Liver (tissue), 10 donors: ENCODE results near the gene DSCAM. TPM values are rescaled to one million over a fixed set of nuclear protein-coding genes. Genes with fewer than 3 reads are reported as not detected.

Experiments used
- DNase-seq: peaks from one replicate; pipeline ENCODE4 v3.0.0-alpha.2; 2017; ENCODE audit warnings: low spot score
- H3K27ac ChIP-seq, 2 donors: one replicate each; pipeline ENCODE4 v1.7.0; 2013; ENCODE audit warnings: inconsistent platforms in 2 of 2, low read length in 2 of 2, control low read depth in 1 of 2, low read depth in 1 of 2, mild to moderate bottlenecking in 1 of 2
- H3K27me3 ChIP-seq, 4 donors: one replicate each; pipeline versions ENCODE4 v1.6.1 to v1.7.0; 2013; ENCODE audit warnings: low read length in 3 of 4, inconsistent platforms in 1 of 4, mild to moderate bottlenecking in 1 of 4, moderate library complexity in 1 of 4; ENCODE audit not compliant: control insufficient read depth in 4 of 4, insufficient read depth in 4 of 4
- H3K36me3 ChIP-seq, 4 donors: one replicate each; pipeline versions ENCODE4 v1.6.1 to v1.7.0; 2013; ENCODE audit warnings: low read length in 3 of 4, mild to moderate bottlenecking in 3 of 4, low read depth in 1 of 4, moderate library complexity in 1 of 4; ENCODE audit not compliant: control insufficient read depth in 4 of 4, insufficient read depth in 3 of 4
- H3K4me1 ChIP-seq, 4 donors: one replicate each; pipeline versions ENCODE4 v1.6.1 to v1.7.0; 2013; ENCODE audit warnings: low read length in 3 of 4, mild to moderate bottlenecking in 3 of 4, moderate library complexity in 1 of 4; ENCODE audit not compliant: control insufficient read depth in 4 of 4, insufficient read depth in 4 of 4
- H3K4me3 ChIP-seq, 3 donors: one replicate each; pipeline versions ENCODE4 v1.6.1 to v1.7.0; 2013; ENCODE audit warnings: low read length in 3 of 3, control low read depth in 1 of 3, low read depth in 1 of 3, mild to moderate bottlenecking in 1 of 3
- H3K9ac ChIP-seq, 2 donors: one replicate each; pipeline ENCODE4 v1.7.0; 2013; ENCODE audit warnings: low read length in 2 of 2, mild to moderate bottlenecking in 2 of 2, moderate library complexity in 2 of 2, control low read depth in 1 of 2, low read depth in 1 of 2
- H3K9me3 ChIP-seq, 4 donors: one replicate each; pipeline versions ENCODE4 v1.6.1 to v1.7.0; 2013; ENCODE audit warnings: low read length in 3 of 4; ENCODE audit not compliant: control insufficient read depth in 4 of 4
- FOXA2 ChIP-seq: IDR thresholded peaks from 2 replicates; pipeline ENCODE4 v1.6.1; 2016; ENCODE audit warnings: antibody characterized with exemption
- GABPA ChIP-seq, 2 donors: IDR thresholded peaks in 1 of 2; conservative IDR thresholded peaks in 1 of 2; 2 replicates each; pipeline ENCODE4 v1.6.1; 2016; ENCODE audit warnings: antibody characterized with exemption in 2 of 2, mild to moderate bottlenecking in 1 of 2, moderate library complexity in 1 of 2
- HNF4G ChIP-seq: IDR thresholded peaks from 2 replicates; pipeline ENCODE4 v1.6.1; 2016; ENCODE audit warnings: antibody characterized with exemption
- NR2F2 ChIP-seq: IDR thresholded peaks from 2 replicates; pipeline ENCODE4 v1.6.1; 2016; ENCODE audit warnings: antibody characterized with exemption
- REST ChIP-seq: IDR thresholded peaks from 2 replicates; pipeline ENCODE4 v1.6.1; 2016; ENCODE audit warnings: antibody characterized with exemption, mild to moderate bottlenecking
- SP1 ChIP-seq: IDR thresholded peaks from 2 replicates; pipeline ENCODE4 v1.6.1; 2018; ENCODE audit warnings: antibody characterized with exemption, mild to moderate bottlenecking
- TAF1 ChIP-seq: conservative IDR thresholded peaks from 2 replicates; pipeline ENCODE4 v1.6.1; 2016; ENCODE audit warnings: antibody characterized with exemption, mild to moderate bottlenecking
- WGBS: extraction: QIAGEN DNeasy Blood & Tissue Kit; methylation state at CpG from one replicate; pipeline ENCODE4 v1.1.7; 2013; 5-methylcytosine and 5-hydroxymethylcytosine counted together
- polyA plus RNA-seq, 2 donors: library from polyadenylated mRNA; stranded (reverse) in 1 of 2; unstranded in 1 of 2; fragments of 200-250 nt in 1 of 2; fragments of >200 nt in 1 of 2; fragmentation: Nextera tagmentation in 1 of 2; extraction: Ambion mirVana in 1 of 2; gene quantifications; one replicate each; pipeline versions ENCODE4 v1.2.1 to v1.2.3, GENCODE V29; 2013 to 2015
- small RNA-seq: library from RNA; depleted of rRNA; stranded (forward); fragments of <200 nt; gene quantifications from one replicate; pipeline ENCODE3, GENCODE V24; 2014
- total RNA-seq, 2 donors: library from RNA; depleted of rRNA; stranded (reverse); fragments of >200 nt; gene quantifications; one replicate each; pipeline ENCODE4 v1.2.3, GENCODE V29; 2014
- TF ChIP-seq, protein P1 (sequence below): IDR thresholded peaks from 2 replicates; pipeline ENCODE4 v1.6.1; 2016; ENCODE audit warnings: antibody characterized with exemption
- donor health status: healthy.
- donor health status: healthy.
- donor health status: healthy.
- donor health status: healthy.
- donor health status: healthy.

The DSCAM gene
- total and polyA plus RNA-seq, 4 donors = 0.02 to 0.23 (median 0.10) TPM

DNA sequence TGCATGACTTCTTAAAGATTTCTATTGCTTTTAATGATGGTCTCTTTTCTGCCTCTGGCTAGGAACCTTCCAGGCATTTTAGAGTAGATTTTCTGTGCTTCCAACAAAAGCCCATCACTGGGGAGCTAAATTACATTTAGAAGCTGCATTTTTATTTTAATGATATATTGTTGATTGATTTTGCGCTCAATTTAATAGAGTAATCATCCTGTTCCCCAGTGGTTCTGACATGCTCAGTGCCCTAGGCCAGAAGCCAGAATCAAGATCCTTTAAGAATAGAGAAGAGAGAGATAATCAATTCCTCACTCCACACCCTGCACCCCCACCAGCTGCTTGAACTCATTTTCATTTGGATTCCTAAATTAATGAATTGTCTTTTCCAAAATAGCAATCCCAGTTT lies 881.9 kb downstream of the DSCAM start:
- WGBS = 54% methylated on average over 1 of the region's 1 CpG
- no peak overlapping the region for H3K4me3 ChIP-seq
- H3K9ac ChIP-seq = no peak overlapping the region
- DNase-seq = no peak
- no peak for TF ChIP-seq REST
- TF ChIP-seq, protein P1, sequence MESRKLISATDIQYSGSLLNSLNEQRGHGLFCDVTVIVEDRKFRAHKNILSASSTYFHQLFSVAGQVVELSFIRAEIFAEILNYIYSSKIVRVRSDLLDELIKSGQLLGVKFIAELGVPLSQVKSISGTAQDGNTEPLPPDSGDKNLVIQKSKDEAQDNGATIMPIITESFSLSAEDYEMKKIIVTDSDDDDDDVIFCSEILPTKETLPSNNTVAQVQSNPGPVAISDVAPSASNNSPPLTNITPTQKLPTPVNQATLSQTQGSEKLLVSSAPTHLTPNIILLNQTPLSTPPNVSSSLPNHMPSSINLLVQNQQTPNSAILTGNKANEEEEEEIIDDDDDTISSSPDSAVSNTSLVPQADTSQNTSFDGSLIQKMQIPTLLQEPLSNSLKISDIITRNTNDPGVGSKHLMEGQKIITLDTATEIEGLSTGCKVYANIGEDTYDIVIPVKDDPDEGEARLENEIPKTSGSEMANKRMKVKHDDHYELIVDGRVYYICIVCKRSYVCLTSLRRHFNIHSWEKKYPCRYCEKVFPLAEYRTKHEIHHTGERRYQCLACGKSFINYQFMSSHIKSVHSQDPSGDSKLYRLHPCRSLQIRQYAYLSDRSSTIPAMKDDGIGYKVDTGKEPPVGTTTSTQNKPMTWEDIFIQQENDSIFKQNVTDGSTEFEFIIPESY = no peak
- TF ChIP-seq TAF1 = no peak
- no peak for TF ChIP-seq FOXA2
- no peaks in the 10 kb centered on the region for H3K4me1 ChIP-seq
- no peaks in the 10 kb centered on the region for H3K36me3 ChIP-seq
- peaks cover 0 to 9% (median under 1%) of the 10 kb centered on the region in 4 donors for H3K27me3 ChIP-seq
- no peak overlapping the region for H3K27ac ChIP-seq
- peaks cover 0 to 5% (median 1%) of the 10 kb centered on the region in 4 donors for H3K9me3 ChIP-seq

- Histone ChIP-seq H3K27me3 (peaks cover 0 to 9% (median 0%) of the 10 kb centered on the region in 4 donors), H3K27ac (no peak overlapping the region), H3K4me1 (no peaks in the 10 kb centered on the region), H3K9ac (no peak overlapping the region), H3K9me3 (peaks cover 0 to 5% (median 3%) of the 10 kb centered on the region in 4 donors), H3K36me3 (no peaks in the 10 kb centered on the region), H3K4me3 (no peak overlapping the region)
- TF ChIP-seq TAF1 = no peak
- TF ChIP-seq NR2F2 = no peak
- no peak for TF ChIP-seq HNF4G
- no peak for TF ChIP-seq GABPA (IDR thresholded peaks at IDR 0.05 in 1 of 2, conservative IDR thresholded peaks at IDR 0.05 in 1 of 2)
- no peak for TF ChIP-seq SP1
- no peak for DNase-seq
- WGBS = 60% methylated on average over 1 of the region's 1 CpG
Measured at GRCh38 chr21:39961251-39961650, 885.7 kb downstream of the DSCAM start.

Small RNA genes lying within 50 kb of the gene (small RNA-seq; reads per million reads assigned to genes)
- gene MIR4760 (not detected), gene RF00432 (not detected)
